Mesothelial cell of epicardium (in vitro differentiated cells): ENCODE results near the gene GPR65. TPM values are rescaled to one million over a fixed set of nuclear protein-coding genes. Genes with fewer than 3 reads are reported as not detected.
A peak's percentile ranks its signal among the peaks of the same experiment; 100 is the strongest.

Experiments used
- DNase-seq, 2 experiments: peaks; one replicate each; pipeline ENCODE4 v3.0.0; 2021; ENCODE audit warnings: low spot score in 2 of 2; ENCODE audit not compliant: unreplicated experiment in 2 of 2
- H3K27ac Mint-ChIP-seq: 2 replicates; pipeline ENCODE4 v1.8.0; 2021; ENCODE audit warnings: mixed read lengths
- H3K27me3 Mint-ChIP-seq: 2 replicates; pipeline ENCODE4 v1.8.0; 2021; ENCODE audit warnings: low read depth, mixed read lengths
- H3K36me3 Mint-ChIP-seq: 2 replicates; pipeline ENCODE4 v1.8.0; 2021; ENCODE audit warnings: mixed read lengths
- H3K4me1 Mint-ChIP-seq: 2 replicates; pipeline ENCODE4 v1.8.0; 2021; ENCODE audit warnings: mixed read lengths
- H3K4me3 Mint-ChIP-seq: 2 replicates; pipeline ENCODE4 v1.8.0; 2021; ENCODE audit warnings: mild to moderate bottlenecking, moderate library complexity, mixed read lengths
- H3K9me3 Mint-ChIP-seq: 2 replicates; pipeline ENCODE4 v1.8.0; 2021; ENCODE audit warnings: mixed read lengths
- total RNA-seq: library from RNA; stranded (reverse); gene quantifications from 3 replicates; pipeline ENCODE4 v1.2.1, GENCODE V29; 2021
- TF ChIP-seq, protein P1 (sequence below): fragments of 200-600 bp; sonication (generic); IDR thresholded peaks from one replicate; pipeline ENCODE4 v1.5.0; 2021; ENCODE audit warnings: antibody characterized with exemption; ENCODE audit not compliant: unreplicated experiment

Gene GPR65
- total RNA-seq, 1 donor from 2014 or later: not detected

DNA sequence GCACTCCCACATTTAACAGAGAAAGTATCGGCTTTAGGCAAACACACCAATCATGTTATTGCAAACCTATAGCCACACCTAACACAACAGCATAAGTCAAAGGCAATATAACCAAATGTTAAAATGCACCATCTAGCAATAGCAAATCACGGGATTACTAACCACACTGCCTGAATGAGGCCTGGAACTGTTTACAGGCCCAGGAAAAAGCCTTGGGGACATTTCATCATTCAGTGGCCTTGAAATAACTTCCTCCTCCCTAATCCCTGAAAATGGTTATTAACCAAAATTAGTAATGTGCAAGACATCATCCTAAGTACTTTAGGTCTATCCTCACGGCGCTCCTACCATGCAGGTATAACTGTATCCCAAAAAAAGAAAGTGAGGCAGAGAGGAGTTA lies 14.3 kb upstream of the GPR65 start:
- peaks cover 32% of the 10 kb centered on the region for H3K4me1 Mint-ChIP-seq
- no peaks in the 10 kb centered on the region for H3K27me3 Mint-ChIP-seq
- H3K27ac Mint-ChIP-seq: no peak overlapping the region
- no peak overlapping the region for H3K4me3 Mint-ChIP-seq
- TF ChIP-seq, protein P1, sequence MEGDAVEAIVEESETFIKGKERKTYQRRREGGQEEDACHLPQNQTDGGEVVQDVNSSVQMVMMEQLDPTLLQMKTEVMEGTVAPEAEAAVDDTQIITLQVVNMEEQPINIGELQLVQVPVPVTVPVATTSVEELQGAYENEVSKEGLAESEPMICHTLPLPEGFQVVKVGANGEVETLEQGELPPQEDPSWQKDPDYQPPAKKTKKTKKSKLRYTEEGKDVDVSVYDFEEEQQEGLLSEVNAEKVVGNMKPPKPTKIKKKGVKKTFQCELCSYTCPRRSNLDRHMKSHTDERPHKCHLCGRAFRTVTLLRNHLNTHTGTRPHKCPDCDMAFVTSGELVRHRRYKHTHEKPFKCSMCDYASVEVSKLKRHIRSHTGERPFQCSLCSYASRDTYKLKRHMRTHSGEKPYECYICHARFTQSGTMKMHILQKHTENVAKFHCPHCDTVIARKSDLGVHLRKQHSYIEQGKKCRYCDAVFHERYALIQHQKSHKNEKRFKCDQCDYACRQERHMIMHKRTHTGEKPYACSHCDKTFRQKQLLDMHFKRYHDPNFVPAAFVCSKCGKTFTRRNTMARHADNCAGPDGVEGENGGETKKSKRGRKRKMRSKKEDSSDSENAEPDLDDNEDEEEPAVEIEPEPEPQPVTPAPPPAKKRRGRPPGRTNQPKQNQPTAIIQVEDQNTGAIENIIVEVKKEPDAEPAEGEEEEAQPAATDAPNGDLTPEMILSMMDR: no peak
- H3K9me3 Mint-ChIP-seq: no peaks in the 10 kb centered on the region
- DNase-seq: no peak
- H3K36me3 Mint-ChIP-seq: no peaks in the 10 kb centered on the region

DNA sequence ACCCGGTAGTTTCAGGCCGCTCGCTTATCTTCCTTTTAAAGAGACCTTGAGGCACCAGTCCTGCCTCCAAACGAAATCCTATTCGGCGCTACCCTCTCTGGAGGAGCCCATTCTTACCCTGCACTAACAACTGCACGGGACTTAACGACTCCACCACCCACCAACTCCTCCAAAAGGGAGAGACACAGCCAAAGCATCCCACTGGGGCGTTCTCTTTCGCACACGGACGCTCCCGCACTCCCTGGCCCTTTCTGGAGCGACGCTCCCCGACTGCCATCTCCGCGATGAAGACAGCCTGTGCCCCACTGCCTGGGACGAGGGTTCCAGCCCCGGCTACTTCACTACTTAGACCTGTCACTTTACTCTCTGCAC lies 12.6 kb upstream of the GPR65 start:
- Mint-ChIP-seq H3K36me3 (no peaks in the 10 kb centered on the region), H3K4me1 (peaks cover 40% of the 10 kb centered on the region), H3K27me3 (no peaks in the 10 kb centered on the region), H3K9me3 (no peaks in the 10 kb centered on the region), H3K4me3 (peak overlapping the region; percentile 75), H3K27ac (peak overlapping the region; percentile 72)
- TF ChIP-seq, protein P1: no peak
- peak in 1 of 2 experiments; percentile 19 for DNase-seq

DNA sequence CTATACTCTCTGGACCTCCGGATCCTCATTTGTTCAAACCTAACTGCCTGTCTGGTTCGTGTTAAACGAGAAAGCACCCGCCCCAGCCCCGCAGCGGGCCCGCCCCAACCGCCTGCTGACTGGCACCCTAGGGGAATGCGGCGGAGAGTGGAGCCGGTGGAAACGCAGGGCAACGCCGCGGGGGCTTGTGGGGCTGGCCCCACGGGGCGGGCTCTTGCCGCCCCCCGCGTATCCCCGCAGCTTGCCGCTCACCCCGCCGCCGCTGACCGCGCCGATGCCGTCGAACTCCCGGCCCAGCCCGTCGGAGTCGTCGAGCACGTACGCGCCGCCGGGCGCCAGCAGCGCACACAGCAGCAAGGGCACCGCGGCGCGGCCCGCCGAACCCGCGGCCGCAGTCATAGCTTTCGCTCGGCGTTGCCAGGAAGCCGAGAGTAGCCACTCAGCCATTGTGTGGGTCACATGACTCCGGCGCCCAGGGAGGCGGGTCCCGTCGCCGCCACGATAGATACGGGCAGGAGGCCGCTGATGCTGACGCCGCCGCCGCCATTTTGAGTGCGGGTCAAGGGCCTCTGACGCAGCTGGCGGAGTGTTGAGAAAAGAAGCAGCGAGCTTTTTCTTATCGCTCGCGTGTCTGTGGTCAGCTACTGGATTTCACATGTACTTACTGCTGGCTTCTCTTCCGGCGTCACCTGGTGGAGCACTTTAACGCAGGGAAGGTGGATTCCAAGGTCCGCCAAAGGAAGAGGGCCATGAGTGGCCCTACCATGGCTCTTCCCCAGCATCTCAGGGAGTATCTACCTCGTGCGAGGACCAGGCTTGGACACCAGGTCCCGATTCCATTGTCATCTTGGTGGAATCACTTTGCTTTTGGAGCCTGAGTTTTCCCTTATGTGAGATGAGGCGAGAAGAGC lies 12.0 kb upstream of the GPR65 start, which contains the start of gene GALC:
TSS of gene GALC (minus strand) at position 465 of the 911 bp plus-strand sequence. CDS start at position 447, 18 bp downstream.
- no peaks in the 10 kb centered on the region for H3K36me3 Mint-ChIP-seq
- TF ChIP-seq, protein P1: no peak
- H3K4me1 Mint-ChIP-seq: peaks cover 40% of the 10 kb centered on the region
- peak within 1 kb of the TSS; percentile 75 for H3K4me3 Mint-ChIP-seq
- H3K27ac Mint-ChIP-seq: peak within 1 kb of the TSS; percentile 97
- H3K27me3 Mint-ChIP-seq: no peaks in the 10 kb centered on the region
- H3K9me3 Mint-ChIP-seq: no peaks in the 10 kb centered on the region
- peak; percentile 81 to 88 for DNase-seq

- peaks cover 40% of the 10 kb centered on the region for H3K4me1 Mint-ChIP-seq
- no peaks in the 10 kb centered on the region for H3K9me3 Mint-ChIP-seq
- no peaks in the 10 kb centered on the region for H3K36me3 Mint-ChIP-seq
- TF ChIP-seq, protein P1: no peak
- H3K4me3 Mint-ChIP-seq: no peak overlapping the region
- H3K27me3 Mint-ChIP-seq: no peaks in the 10 kb centered on the region
- no peak overlapping the region for H3K27ac Mint-ChIP-seq
- no peak for DNase-seq
Observed at GRCh38 chr14:87994974-87995373, 10.0 kb upstream of the GPR65 start.

GRCh38 chr14:87995500-87996290 lies 9.2 kb upstream of the GPR65 start:
- Mint-ChIP-seq H3K4me3 (no peak overlapping the region), H3K4me1 (peaks cover 40% of the 10 kb centered on the region)
- DNase-seq: no peak

More at GRCh38 chr14:87995500-87996290, 9.2 kb upstream of the GPR65 start:
- Mint-ChIP-seq H3K27ac (peak overlapping the region; percentile 85), H3K9me3 (no peaks in the 10 kb centered on the region), H3K27me3 (no peaks in the 10 kb centered on the region), H3K36me3 (no peaks in the 10 kb centered on the region)
- TF ChIP-seq, protein P1: no peak
